ENCODE results near the gene SYNJ2.

DNA sequence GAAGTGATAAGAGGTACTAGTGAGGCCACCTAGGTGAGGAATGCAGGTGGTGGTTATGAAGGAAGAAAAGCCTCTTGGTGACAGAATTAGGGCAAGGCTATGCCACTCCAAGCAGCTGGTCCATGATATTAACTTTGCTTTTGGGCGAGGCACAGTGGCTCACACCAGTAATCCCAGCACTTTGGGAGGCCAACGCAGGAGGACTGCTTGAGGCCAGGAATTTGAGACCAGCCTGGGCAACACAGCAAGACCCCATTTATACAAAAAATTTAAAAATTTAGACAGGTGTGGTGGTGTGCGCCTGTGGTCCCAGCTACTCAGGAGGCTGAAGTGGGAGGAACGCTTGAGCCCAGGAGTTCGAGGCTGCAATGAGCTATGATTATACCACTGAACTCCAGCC, 130.3 kb downstream of the SYNJ2 start:
- no peak for TF ChIP-seq SUZ12 (IDR thresholded peaks at IDR 0.05; ENCODE audit: extremely low read depth, insufficient read depth, insufficient read length)
- no peak for TF ChIP-seq YY1 (IDR thresholded peaks at IDR 0.05; ENCODE audit: insufficient read depth, insufficient read length)
- no peak for TF ChIP-seq ZNF274 (IDR thresholded peaks at IDR 0.05; ENCODE audit: low read depth, low read length)

All from NT2/D1 (cell line).